Neural progenitor cell (in vitro differentiated cells): ENCODE measurements around the gene BLZF1. TPM values are rescaled to one million over a fixed set of nuclear protein-coding genes. Genes with fewer than 3 reads are reported as not detected.
"Not testable (repeated sequence)": the region's sequence is repeated elsewhere in the genome, so short reads cannot be mapped to it uniquely, and the experiment has no call there.

Source experiments
- DNase-seq: peaks from one replicate; pipeline ENCODE4 v3.0.0-alpha.2; 2016; ENCODE audit warnings: low spot score
- H2AFZ ChIP-seq: fragments of 200-600 bp; sonication (generic); replicated peaks from 2 replicates; pipeline ENCODE4 v1.6.1; 2016; ENCODE audit warnings: antibody characterized with exemption
- H3F3A ChIP-seq: fragments of 200-600 bp; sonication (generic); 2 replicates; pipeline ENCODE4 v1.6.1; 2016; ENCODE audit warnings: antibody characterized with exemption, low read depth
- H3K27ac ChIP-seq: fragments of 200-600 bp; sonication (generic); 2 replicates; pipeline ENCODE4 v1.5.1; 2016; ENCODE audit warnings: mild to moderate bottlenecking
- H3K27me3 ChIP-seq: fragments of 200-600 bp; sonication (generic); 2 replicates; pipeline ENCODE4 v1.6.1; 2016; ENCODE audit warnings: mild to moderate bottlenecking, moderate library complexity
- H3K36me3 ChIP-seq: fragments of 200-600 bp; sonication (generic); 2 replicates; pipeline ENCODE4 v1.5.1; 2016
- H3K4me1 ChIP-seq: fragments of 200-600 bp; sonication (generic); 2 replicates; pipeline ENCODE4 v1.6.1; 2016; ENCODE audit warnings: mixed run types
- H3K4me2 ChIP-seq: fragments of 200-600 bp; sonication (generic); 2 replicates; pipeline ENCODE4 v1.6.1; 2016
- H3K4me3 ChIP-seq: fragments of 200-600 bp; sonication (generic); 2 replicates; pipeline ENCODE4 v1.5.1; 2016
- H3K79me2 ChIP-seq: fragments of 200-600 bp; sonication (generic); 2 replicates; pipeline ENCODE4 v1.6.1; 2016; ENCODE audit warnings: low read depth
- H3K9ac ChIP-seq: fragments of 200-600 bp; sonication (generic); 2 replicates; pipeline ENCODE4 v1.6.1; 2016
- H3K9me3 ChIP-seq: fragments of 200-600 bp; sonication (generic); 2 replicates; pipeline ENCODE4 v1.5.1; 2016; ENCODE audit warnings: low read depth
- H4K20me1 ChIP-seq: fragments of 200-600 bp; sonication (generic); 2 replicates; pipeline ENCODE4 v1.6.1; 2016; ENCODE audit warnings: low read depth
- H3K27ac Mint-ChIP-seq: 3 replicates; pipeline ENCODE4 v1.8.0; 2021; ENCODE audit warnings: mixed read lengths
- H3K27me3 Mint-ChIP-seq: 2 replicates; pipeline ENCODE4 v1.8.0; 2022; ENCODE audit warnings: low read depth, mild to moderate bottlenecking, inconsistent platforms, moderate library complexity, mixed read lengths; ENCODE audit not compliant: insufficient read depth
- H3K36me3 Mint-ChIP-seq: 3 replicates; pipeline ENCODE4 v1.8.0; 2021; ENCODE audit warnings: mixed read lengths
- H3K4me1 Mint-ChIP-seq: 3 replicates; pipeline ENCODE4 v1.8.0; 2021; ENCODE audit warnings: mixed read lengths
- H3K4me3 Mint-ChIP-seq: 3 replicates; pipeline ENCODE4 v1.8.0; 2021; ENCODE audit warnings: mild to moderate bottlenecking, moderate library complexity, mixed read lengths
- H3K9me3 Mint-ChIP-seq: 3 replicates; pipeline ENCODE4 v1.8.0; 2020; ENCODE audit warnings: mixed read lengths
- CTCF ChIP-seq: fragments of 200-600 bp; sonication (generic); IDR thresholded peaks from 2 replicates; pipeline ENCODE4 v1.5.1; 2017; ENCODE audit warnings: antibody characterized with exemption, mild to moderate bottlenecking
- EZH2 ChIP-seq: fragments of 200-600 bp; sonication (generic); IDR thresholded peaks from 2 replicates; pipeline ENCODE4 v1.6.1; 2017; ENCODE audit warnings: antibody characterized with exemption, mild to moderate bottlenecking, moderate library complexity
- EZH2phosphoT487 ChIP-seq: fragments of 200-600 bp; sonication (generic); IDR thresholded peaks from 2 replicates; pipeline ENCODE4 v1.6.1; 2017; ENCODE audit warnings: antibody characterized with exemption
- total RNA-seq: library from RNA; depleted of rRNA; stranded (reverse); fragments of >200 nt; gene quantifications from 2 replicates; pipeline ENCODE4 v1.2.3, GENCODE V29; 2015; ENCODE audit warnings: low replicate concordance

Gene BLZF1
- total RNA-seq, 1 donor from 2014 or later, result 25.2 TPM

GRCh38 chr1:169326956-169327268 lies 41.1 kb upstream of the BLZF1 start:
- Histone ChIP-seq H3K27me3 (no peaks in the 10 kb centered on the region), H3K27ac (no peak overlapping the region), H3K9ac (no peak overlapping the region), H3K79me2 (peaks cover 31% of the 10 kb centered on the region), H3F3A (no peaks in the 10 kb centered on the region), H3K4me2 (no peak overlapping the region), H3K4me3 (no peak overlapping the region), H3K9me3 (peaks cover 5% of the 10 kb centered on the region), H2AFZ (no peak overlapping the region), H4K20me1 (no peaks in the 10 kb centered on the region), H3K36me3 (peaks cover 5% of the 10 kb centered on the region), H3K4me1 (peaks cover 4% of the 10 kb centered on the region)
- Mint-ChIP-seq H3K4me3 (no peak overlapping the region), H3K9me3 (peaks cover 28% of the 10 kb centered on the region), H3K27ac (no peak overlapping the region), H3K36me3 (peaks cover 7% of the 10 kb centered on the region), H3K4me1 (no peaks in the 10 kb centered on the region), H3K27me3 (no peaks in the 10 kb centered on the region)
- no peak for TF ChIP-seq EZH2
- no peak for TF ChIP-seq CTCF
- TF ChIP-seq EZH2phosphoT487, result no peak
- no peak for DNase-seq

- peaks cover 33% of the 10 kb centered on the region for H3K79me2 ChIP-seq
- no peak overlapping the region for H3K4me3 ChIP-seq
- Mint-ChIP-seq H3K36me3 (peaks cover 7% of the 10 kb centered on the region), H3K9me3 (peaks cover 36% of the 10 kb centered on the region), H3K27ac (no peak overlapping the region), H3K4me1 (no peaks in the 10 kb centered on the region), H3K27me3 (no peaks in the 10 kb centered on the region), H3K4me3 (no peak overlapping the region)
- H3F3A ChIP-seq, result no peaks in the 10 kb centered on the region
- H4K20me1 ChIP-seq, result no peaks in the 10 kb centered on the region
- H3K4me1 ChIP-seq, result peaks cover 4% of the 10 kb centered on the region
- TF ChIP-seq EZH2phosphoT487, result no peak
- no peak for TF ChIP-seq EZH2
- TF ChIP-seq CTCF, result no peak
- H2AFZ ChIP-seq, result no peak overlapping the region
- H3K27me3 ChIP-seq, result no peaks in the 10 kb centered on the region
- H3K36me3 ChIP-seq, result peaks cover 5% of the 10 kb centered on the region
- H3K27ac ChIP-seq, result no peak overlapping the region
- DNase-seq, result no peak
- no peak overlapping the region for H3K4me2 ChIP-seq
- peaks cover 5% of the 10 kb centered on the region for H3K9me3 ChIP-seq
- no peak overlapping the region for H3K9ac ChIP-seq
These were observed 40.1 kb upstream of the BLZF1 start for GRCh38 chr1:169327875-169328274.

GRCh38 chr1:169329383-169329782 lies 38.6 kb upstream of the BLZF1 start:
- peaks cover 5% of the 10 kb centered on the region for H3K36me3 Mint-ChIP-seq
- H3K4me2 ChIP-seq, result no peak overlapping the region
- peaks cover 41% of the 10 kb centered on the region for H3K9me3 Mint-ChIP-seq
- TF ChIP-seq CTCF (no peak), EZH2phosphoT487 (no peak)
- H3K27ac Mint-ChIP-seq, result no peak overlapping the region
- no peaks in the 10 kb centered on the region for H3K27me3 ChIP-seq
- H4K20me1 ChIP-seq, result no peaks in the 10 kb centered on the region
- H3K4me3 Mint-ChIP-seq, result no peak overlapping the region
- no peak overlapping the region for H3K4me3 ChIP-seq
- no peak overlapping the region for H2AFZ ChIP-seq
- no peaks in the 10 kb centered on the region for H3K27me3 Mint-ChIP-seq
- H3K4me1 ChIP-seq, result peaks cover 4% of the 10 kb centered on the region
- H3K36me3 ChIP-seq, result peaks cover 5% of the 10 kb centered on the region
- no peak overlapping the region for H3K9ac ChIP-seq
- H3K9me3 ChIP-seq, result peaks cover 5% of the 10 kb centered on the region
- H3F3A ChIP-seq, result no peaks in the 10 kb centered on the region
- H3K27ac ChIP-seq, result no peak overlapping the region
- peaks cover 43% of the 10 kb centered on the region for H3K79me2 ChIP-seq
- H3K4me1 Mint-ChIP-seq, result no peaks in the 10 kb centered on the region
- no peak for DNase-seq

- Histone ChIP-seq H3K27me3 (no peaks in the 10 kb centered on the region), H4K20me1 (no peaks in the 10 kb centered on the region), H3F3A (no peaks in the 10 kb centered on the region), H2AFZ (no peak overlapping the region), H3K27ac (no peak overlapping the region), H3K4me3 (no peak overlapping the region), H3K9ac (no peak overlapping the region), H3K79me2 (peaks cover 43% of the 10 kb centered on the region), H3K36me3 (peaks cover 5% of the 10 kb centered on the region), H3K4me1 (no peaks in the 10 kb centered on the region), H3K9me3 (peaks cover 5% of the 10 kb centered on the region), H3K4me2 (no peak overlapping the region)
- Mint-ChIP-seq H3K27ac (no peak overlapping the region), H3K4me3 (no peak overlapping the region), H3K4me1 (no peaks in the 10 kb centered on the region), H3K27me3 (no peaks in the 10 kb centered on the region), H3K36me3 (peaks cover 11% of the 10 kb centered on the region), H3K9me3 (peaks cover 53% of the 10 kb centered on the region)
- TF ChIP-seq EZH2phosphoT487, result no peak
- no peak for TF ChIP-seq CTCF
- TF ChIP-seq EZH2, result no peak
- DNase-seq, result no peak
These were observed 37.1 kb upstream of the BLZF1 start for GRCh38 chr1:169330927-169331326.

- not testable (repeated sequence) for H3K4me1 ChIP-seq, H3K27ac Mint-ChIP-seq, H3K4me2 ChIP-seq, H3K27me3 ChIP-seq, H3K9me3 ChIP-seq, DNase-seq, H4K20me1 ChIP-seq, H3K4me1 Mint-ChIP-seq, H3K4me3 Mint-ChIP-seq, H3F3A ChIP-seq, H3K36me3 ChIP-seq, H2AFZ ChIP-seq, H3K4me3 ChIP-seq, H3K9ac ChIP-seq, H3K27ac ChIP-seq, H3K27me3 Mint-ChIP-seq
- H3K79me2 ChIP-seq, result peaks cover 31% of the 10 kb centered on the region
- H3K9me3 Mint-ChIP-seq, result peaks cover 50% of the 10 kb centered on the region
- peaks cover 17% of the 10 kb centered on the region for H3K36me3 Mint-ChIP-seq
These were observed 33.3 kb upstream of the BLZF1 start for GRCh38 chr1:169334727-169335126.
